ENCODE measurements around the gene SLC45A2.

The SLC45A2 gene

DNA sequence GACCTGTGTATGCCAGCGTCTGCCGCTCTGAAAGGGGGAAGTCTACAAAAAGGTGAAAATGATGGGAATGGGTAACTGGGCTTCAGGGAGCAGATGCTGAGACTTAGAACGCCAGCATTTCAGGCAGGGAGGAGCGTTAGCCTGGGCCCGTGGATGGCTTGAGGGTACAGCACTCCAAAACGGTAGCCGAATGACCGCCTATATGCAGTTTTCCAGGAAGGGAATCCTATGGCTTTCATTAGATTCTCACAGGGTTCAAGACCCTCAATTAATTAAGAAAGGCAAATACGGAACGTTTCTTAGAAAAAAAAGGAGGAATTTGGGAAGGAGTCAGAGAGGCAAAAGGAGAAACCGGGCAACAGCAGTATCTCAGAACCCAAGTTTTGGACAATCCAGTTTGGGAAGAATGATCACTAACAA lies 22.7 kb upstream of the SLC45A2 start:
- no peak for DNase-seq (ENCODE audit: low spot score)

DNA sequence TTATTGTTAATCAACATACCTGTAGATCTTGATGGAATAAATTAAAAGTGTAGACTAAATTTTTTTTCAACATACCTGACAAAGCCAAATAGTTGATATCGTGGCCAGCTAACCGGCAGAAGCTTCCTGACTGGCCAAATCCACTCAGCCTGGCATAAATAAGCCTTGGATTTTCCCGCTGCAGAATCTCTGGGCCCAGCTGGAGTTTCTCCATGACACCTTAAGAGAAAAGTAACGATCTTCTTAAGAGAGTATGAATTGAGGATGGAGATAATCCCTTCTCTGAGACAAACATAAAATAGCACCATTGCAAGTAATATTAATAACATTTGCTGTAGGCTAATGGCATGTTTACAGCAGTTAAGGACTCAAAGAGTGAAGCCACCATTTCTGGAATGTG lies 21.2 kb upstream of the SLC45A2 start:
- DNase-seq (ENCODE audit: low spot score), result no peak

- DNase-seq (ENCODE audit: low spot score), result no peak
These were observed 20.7 kb upstream of the SLC45A2 start for GRCh38 chr5:34005211-34005610.

GRCh38 chr5:34003941-34004340 lies 19.4 kb upstream of the SLC45A2 start:
- DNase-seq (ENCODE audit: low spot score), result no peak

DNA sequence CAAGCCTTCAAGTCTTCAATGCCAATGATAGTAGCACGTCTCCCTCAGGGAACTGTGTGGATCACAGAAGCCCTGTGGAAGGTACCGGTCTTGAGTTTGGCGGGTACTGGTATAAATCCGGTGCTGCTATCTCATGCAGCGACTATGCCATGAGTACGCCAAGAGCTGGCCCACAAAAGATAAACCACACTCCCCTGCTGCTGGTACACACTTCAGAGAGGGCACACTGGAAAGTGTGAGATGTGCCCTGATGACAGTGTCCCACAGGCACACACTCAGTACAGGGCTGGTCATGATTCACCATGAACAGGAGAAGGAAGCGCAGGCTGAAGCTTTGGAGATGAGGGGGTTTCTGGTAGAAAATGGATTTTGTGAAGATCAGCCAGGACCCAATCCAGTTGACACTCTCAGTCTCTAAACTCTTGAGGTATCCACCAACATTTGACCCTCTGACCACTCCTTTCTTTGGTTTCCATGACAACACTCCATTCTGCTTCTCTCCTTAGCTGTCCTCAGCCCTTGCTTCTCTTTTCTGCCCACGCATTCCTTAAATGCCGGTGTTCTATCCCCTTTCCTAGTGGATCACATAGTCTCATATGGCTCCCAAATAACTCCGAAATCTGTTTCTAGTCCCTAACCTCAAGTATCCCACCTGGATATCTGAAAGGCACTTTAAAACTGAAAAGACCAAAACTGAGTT lies 18.3 kb upstream of the SLC45A2 start:
- DNase-seq (ENCODE audit: low spot score), result no peak

- DNase-seq (ENCODE audit: low spot score), result no peak
These were observed 16.8 kb upstream of the SLC45A2 start for GRCh38 chr5:34001241-34001841.

GRCh38 chr5:33999978-34000377 lies 15.5 kb upstream of the SLC45A2 start:
- DNase-seq (ENCODE audit: low spot score), result no peak

GRCh38 chr5:33997331-33997983 lies 13.0 kb upstream of the SLC45A2 start:
- peak; percentile 52 for DNase-seq (ENCODE audit: low spot score)

- no peak for DNase-seq (ENCODE audit: low spot score)
These were observed 11.4 kb upstream of the SLC45A2 start for GRCh38 chr5:33995865-33996264.

GRCh38 chr5:33994845-33995244 lies 10.4 kb upstream of the SLC45A2 start:
- peak; percentile 49 for DNase-seq (ENCODE audit: low spot score)

DNA sequence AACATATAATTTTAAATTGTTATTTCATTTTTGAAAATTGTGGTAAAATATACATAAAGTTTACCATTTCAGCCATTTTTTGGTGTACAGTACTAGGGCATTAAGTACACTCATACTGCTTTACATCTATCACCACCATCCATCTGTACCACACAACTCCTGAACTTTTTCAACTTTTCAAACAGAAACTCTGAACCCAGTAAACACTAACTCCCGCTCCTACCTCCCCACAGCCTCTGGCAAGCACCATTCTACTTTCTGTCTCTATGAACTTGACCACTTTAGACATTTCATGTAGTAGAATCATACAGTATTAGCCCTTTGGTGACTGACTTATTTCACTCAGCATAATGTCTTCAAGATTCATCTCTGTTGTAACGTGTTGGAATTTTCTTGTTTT lies 8.4 kb upstream of the SLC45A2 start:
- no peak for DNase-seq (ENCODE audit: low spot score)

DNA sequence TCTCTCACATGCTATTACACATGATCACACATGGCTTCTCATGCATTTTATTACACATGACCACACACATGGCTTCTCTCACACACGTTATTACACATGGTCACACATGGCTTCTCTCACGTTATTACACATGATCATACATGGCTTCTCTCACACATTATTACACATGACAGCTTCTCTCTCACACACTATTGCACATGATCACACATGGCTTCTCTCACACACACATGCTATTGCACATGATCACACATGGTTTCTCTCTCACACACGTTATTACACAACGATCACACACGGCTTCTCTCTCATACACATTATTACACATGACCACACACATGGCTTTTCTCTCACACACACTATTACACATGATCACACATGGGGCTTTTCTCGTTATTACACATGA lies 954 bp upstream of the SLC45A2 start:
- DNase-seq (ENCODE audit: low spot score), result no peak

DNA sequence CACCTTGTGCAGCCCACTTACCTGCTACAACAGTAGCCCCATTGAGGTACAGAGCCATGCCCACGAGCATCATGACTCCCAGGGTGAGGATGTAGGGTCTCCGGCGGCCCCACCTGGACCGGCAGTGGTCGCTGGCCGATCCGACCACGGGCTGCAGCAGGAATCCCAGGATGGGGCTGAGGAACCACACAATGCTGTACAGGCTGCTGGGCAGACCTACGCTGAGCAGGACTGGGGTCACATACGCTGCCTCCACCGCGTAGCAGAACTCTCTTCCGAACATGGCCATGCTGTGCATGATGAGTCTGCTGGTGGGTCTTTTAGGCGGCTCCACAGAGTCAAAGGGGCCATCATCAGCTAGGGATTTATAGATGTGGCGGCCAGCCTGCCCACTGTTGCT lies 315 bp downstream of the SLC45A2 start:
- DNase-seq (ENCODE audit: low spot score), result no peak

- DNase-seq (ENCODE audit: low spot score), result no peak
These were observed 2.9 kb downstream of the SLC45A2 start for GRCh38 chr5:33981408-33982162.

GRCh38 chr5:33980030-33980429 lies 4.5 kb downstream of the SLC45A2 start:
- no peak for DNase-seq (ENCODE audit: low spot score)

DNA sequence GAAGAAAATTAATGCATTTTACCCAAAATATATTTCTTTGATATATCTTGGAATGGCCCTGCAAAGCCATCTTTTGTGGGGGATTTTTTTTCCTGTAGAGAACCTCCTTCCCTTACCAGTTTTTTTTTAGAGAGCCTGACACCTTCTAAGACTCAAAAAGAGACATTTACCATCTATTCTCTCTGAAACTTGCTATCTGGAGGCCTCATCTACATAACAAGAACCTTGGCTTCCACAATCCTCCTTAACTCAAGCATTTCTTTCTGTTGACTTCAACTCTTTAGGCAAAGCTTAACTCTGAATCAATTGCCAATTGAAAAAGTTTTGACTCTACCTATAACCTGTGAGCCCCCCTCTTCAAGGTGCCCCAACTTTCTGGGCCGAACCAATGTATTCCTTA lies 6.2 kb downstream of the SLC45A2 start:
- no peak for DNase-seq (ENCODE audit: low spot score)

GRCh38 chr5:33976307-33976706 lies 8.2 kb downstream of the SLC45A2 start:
- no peak for DNase-seq (ENCODE audit: low spot score)

GRCh38 chr5:33975852-33976251 lies 8.6 kb downstream of the SLC45A2 start:
- no peak for DNase-seq (ENCODE audit: low spot score)

DNA sequence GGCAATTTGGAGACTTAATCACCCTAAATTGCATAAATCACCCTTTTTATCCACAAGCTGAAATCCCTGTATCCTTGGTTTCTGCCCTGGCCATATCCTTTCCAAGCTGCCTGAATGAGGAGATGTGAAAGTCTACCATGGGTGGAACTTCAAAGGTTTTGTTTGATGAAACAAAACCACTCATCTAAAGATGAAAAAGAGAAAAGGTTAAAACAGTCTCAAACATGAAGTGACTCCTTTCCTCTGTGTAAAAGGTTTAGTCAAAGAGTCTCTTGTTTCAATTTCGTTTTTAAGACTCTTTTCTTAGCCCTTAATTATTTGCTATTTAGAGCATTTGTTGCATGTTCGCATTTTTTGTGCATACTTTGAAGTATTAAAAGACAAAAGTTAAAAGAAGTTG lies 11.2 kb downstream of the SLC45A2 start:
- peak; percentile 9 for DNase-seq (ENCODE audit: low spot score)

DNA sequence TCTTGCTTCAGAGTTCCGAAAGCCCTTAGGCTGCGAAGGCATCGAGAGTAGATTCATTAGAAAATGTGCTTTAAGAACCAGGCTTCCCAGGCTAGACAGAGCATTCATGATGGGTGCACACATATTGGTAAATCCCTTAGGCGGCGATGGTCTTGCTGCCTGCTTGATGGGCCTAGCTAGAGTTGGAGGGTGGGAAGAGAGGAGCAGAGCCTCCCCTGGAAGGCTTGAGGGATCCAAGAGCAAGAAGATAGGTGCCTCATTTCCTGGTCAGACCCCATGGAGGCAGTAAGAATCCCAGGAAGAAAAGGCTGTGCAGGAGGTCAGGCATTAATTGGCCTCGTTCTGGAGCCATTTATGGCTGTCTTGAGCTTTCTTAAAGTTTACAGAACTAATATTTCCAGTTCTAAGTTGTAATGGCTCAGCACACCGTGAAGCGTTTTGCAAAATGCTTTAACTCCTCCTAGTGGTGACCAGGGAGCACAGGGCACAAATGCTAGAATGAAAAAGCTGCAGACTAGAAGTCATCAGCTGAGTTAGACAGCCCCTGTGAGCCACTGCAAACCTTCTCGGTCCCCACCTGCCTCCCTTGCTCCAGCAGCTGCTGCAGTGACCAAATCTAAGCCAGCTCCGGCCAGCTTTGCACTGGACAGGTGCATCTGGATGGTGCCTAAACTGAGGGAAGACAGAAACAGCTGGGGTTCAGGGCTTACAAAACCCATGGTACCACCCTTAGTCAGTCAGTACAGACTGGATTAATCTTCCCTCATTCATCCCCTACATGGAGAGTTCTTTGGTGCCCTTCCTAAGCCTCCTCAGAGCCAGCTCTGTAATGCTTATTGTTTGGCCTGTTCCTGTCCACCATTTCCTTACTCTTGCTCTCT lies 14.7 kb downstream of the SLC45A2 start:
- DNase-seq (ENCODE audit: low spot score), result peak; percentile 34

GRCh38 chr5:33968211-33969005 lies 16.1 kb downstream of the SLC45A2 start:
- no peak for DNase-seq (ENCODE audit: low spot score)
